SH-SY5Y (cell line): ENCODE results near the gene ELMO3.

Experiments
- GATA2 ChIP-seq: IDR thresholded peaks from 2 replicates; pipeline ENCODE4 v1.6.1; 2011; ENCODE audit warnings: mild to moderate bottlenecking, low read depth, low read length
- GATA3 ChIP-seq: IDR thresholded peaks from 2 replicates; pipeline ENCODE4 v1.6.1; 2011; ENCODE audit warnings: low read depth, mild to moderate bottlenecking, low read length, moderate library complexity

DNA sequence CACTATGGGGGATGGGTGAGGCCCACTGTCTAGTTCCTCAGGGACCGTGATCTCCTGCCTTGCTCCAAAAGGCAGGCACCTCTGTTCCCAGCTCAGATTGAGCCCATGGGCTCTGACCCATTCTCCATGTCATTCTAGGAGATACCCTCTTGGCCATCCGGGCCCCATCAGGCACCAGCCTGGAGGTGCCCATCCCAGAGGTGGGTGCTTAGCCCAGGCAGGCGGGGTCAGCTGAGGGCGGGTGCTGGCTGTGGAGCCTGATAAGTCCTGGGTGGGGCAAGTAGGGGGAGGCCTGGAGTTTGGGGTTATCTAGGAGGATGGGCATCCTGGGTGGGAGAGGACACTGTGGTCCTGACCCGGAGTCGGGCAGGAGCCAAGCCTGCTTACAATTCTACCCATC, 4.7 kb upstream of the ELMO3 start:
- no peak for TF ChIP-seq GATA3
- no peak for TF ChIP-seq GATA2
